ENCODE measurements around the gene ZNF30.
"Not testable (repeated sequence)": the region's sequence is repeated elsewhere in the genome, so short reads cannot be mapped to it uniquely, and the experiment has no call there.

ZNF30 gene

DNA sequence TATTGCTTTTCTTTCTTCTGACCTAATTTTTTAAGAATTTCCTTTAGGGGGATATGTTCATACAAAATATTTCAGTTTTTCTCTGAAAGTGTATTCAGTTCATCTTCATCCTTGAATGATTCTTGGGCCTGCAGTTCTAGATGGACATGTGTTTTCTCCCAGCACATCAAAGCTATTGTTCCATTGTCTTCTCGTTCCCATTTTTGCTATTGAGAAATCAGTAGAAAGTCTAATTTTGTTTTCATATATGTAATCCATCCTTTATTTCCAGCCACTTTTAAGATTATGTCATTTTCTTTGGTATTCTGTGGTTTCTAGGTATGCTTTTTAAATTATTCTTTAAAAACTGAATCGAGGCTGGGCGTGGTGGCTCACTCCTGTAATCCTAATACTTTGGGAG is 57.6 kb downstream of the ZNF30 start:
- TF ChIP-seq, protein P1, sequence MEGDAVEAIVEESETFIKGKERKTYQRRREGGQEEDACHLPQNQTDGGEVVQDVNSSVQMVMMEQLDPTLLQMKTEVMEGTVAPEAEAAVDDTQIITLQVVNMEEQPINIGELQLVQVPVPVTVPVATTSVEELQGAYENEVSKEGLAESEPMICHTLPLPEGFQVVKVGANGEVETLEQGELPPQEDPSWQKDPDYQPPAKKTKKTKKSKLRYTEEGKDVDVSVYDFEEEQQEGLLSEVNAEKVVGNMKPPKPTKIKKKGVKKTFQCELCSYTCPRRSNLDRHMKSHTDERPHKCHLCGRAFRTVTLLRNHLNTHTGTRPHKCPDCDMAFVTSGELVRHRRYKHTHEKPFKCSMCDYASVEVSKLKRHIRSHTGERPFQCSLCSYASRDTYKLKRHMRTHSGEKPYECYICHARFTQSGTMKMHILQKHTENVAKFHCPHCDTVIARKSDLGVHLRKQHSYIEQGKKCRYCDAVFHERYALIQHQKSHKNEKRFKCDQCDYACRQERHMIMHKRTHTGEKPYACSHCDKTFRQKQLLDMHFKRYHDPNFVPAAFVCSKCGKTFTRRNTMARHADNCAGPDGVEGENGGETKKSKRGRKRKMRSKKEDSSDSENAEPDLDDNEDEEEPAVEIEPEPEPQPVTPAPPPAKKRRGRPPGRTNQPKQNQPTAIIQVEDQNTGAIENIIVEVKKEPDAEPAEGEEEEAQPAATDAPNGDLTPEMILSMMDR (IDR thresholded peaks at IDR 0.05; ENCODE audit: control extremely low read depth, extremely low read depth, low read depth, missing control alignments), result no peak
- CTCF ChIA-PET, result interaction anchor here (0.7 to 4.4 kb wide), 2 partner anchors 11 to 60 kb away, joined by 3 to 19 read pairs; no protein-coding TSS in a partner anchor
- DNase-seq (ENCODE audit: extremely low spot score), result no peak
- POLR2A ChIA-PET, result no interaction called here

DNA sequence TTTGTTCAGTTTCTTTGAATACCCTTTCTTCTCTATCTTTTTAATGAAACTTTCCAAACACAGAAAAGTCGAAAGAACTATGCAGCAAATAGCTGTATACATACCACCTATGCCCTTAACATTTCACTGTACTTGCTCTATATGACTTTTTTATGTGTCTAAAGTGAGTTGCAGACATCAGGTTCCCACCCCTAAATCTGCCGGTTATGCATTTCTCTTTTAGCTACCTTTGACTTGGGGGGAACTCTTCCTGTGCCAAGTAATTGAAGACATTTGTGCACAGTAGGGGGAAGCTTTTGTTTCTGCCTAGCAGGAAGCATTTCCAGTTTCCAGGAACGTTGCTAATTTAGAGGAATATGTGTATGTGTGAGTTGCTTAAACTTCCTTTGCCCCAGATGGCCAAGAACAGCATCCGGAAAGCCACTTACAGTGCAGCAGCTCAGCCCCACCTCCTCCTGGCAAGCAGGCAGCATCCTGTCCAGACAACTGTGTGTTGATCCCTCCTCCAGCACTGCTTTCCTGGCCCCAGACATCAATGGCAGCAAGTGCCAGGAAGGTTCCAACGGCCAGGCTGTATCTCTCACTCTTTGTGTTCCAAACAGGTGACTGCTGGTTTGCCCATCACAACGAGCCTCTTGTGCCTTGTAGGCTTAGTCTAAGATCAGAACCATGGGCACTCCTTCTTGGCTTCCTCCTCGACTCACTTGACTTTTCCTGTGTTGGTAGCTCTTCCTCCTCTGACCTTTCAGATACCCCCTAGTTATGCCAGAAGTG is 58.7 kb downstream of the ZNF30 start:
- ChIA-PET CTCF (interaction anchor here (0.8 to 4.4 kb wide), 2 partner anchors 12 to 346 kb away, joined by 3 to 19 read pairs; no protein-coding TSS in a partner anchor), POLR2A (no interaction called here)
- TF ChIP-seq, protein P1 (IDR thresholded peaks at IDR 0.05; ENCODE audit: control extremely low read depth, extremely low read depth, low read depth, missing control alignments), result no peak
- no peak for DNase-seq (ENCODE audit: extremely low spot score)

DNA sequence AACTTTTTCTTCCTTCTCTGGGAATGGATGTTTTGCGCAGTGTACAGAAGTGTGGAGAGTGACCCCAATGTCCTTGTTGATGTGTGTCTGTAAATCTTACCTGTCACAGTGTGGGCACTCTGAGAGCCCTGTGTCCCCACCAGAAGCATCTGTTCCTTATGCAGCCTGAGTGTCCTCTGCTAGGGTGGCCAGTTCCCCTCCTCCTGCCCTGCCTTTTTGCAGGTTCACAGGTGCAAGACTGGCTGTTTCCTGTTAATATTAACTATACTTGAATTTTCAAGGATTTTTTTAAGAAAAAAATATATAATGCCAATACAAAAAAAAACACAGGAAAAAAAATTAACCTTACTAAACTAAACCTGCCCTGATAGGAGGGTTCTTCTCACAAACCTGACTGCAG is 61.4 kb downstream of the ZNF30 start:
- TF ChIP-seq, protein P1 (IDR thresholded peaks at IDR 0.05; ENCODE audit: control extremely low read depth, extremely low read depth, low read depth, missing control alignments), result no peak
- no peak for DNase-seq (ENCODE audit: extremely low spot score)
- CTCF ChIA-PET, result interaction anchor here (1.3 to 4.4 kb wide), 3 partner anchors 8 to 57 kb away, joined by 3 to 19 read pairs (median 4); no protein-coding TSS in a partner anchor
- POLR2A ChIA-PET, result no interaction called here

DNA sequence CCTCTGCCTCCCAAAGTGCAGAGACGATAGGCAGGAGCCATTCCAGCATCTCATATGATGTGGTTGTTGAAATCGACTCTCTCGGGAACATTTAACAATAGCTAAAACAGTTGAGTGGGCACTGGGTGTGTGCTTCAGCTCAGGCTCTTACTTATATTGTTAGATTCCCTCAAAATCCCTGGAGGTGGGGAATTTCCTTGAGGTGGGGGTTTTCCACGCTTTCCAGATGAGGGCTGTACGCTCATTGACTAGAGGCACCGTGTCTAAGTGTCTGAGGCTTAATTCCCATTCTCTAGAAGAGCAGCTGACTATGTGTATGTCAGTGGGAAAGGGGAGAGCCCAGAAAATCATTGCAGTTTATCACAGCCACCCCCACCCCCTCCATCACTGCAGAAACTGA is 62.6 kb downstream of the ZNF30 start:
- CTCF ChIA-PET, result interaction anchor here (1.0 to 1.6 kb wide), 5 partner anchors 9 to 55 kb away, joined by 3 to 5 read pairs (median 4); no protein-coding TSS in a partner anchor
- TF ChIP-seq, protein P1 (IDR thresholded peaks at IDR 0.05; ENCODE audit: control extremely low read depth, extremely low read depth, low read depth, missing control alignments), result no peak
- DNase-seq (ENCODE audit: extremely low spot score), result no peak
- POLR2A ChIA-PET, result interaction anchor here (0.5 to 1.6 kb wide), 5 partner anchors 8 to 185 kb away, joined by 3 to 6 read pairs (median 5); partner anchors contain the start of gene GRAMD1A

DNA sequence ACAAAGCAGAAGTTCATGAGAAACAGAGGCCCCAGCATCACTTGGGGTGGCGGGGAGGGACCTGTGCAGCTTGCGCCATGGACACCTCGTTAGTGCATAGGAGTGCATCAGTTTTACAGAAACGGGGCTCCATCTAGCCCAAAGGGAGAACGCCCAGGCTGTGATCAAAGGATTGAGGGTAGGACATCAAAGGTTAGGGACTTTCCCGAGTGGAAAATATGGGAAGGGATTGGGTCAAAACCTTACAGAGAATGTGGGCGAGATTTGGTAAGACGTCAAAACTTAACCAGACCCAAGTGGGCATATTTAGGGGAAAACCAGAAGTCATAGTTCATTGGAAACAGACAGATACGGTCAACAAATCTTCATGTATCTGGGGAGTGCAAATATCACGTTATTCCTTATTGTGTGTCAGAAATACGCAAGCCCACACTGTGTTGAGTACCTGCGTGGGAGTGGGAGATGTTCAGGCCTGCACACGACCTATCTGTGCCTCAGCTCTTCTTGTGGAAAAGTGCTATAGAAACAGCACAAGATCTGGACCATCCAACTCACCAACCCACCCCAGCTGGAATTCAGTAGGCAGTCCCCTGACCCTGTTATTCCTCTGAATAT is 64.0 kb downstream of the ZNF30 start:
- no peak for DNase-seq (ENCODE audit: extremely low spot score)
- ChIA-PET CTCF (interaction anchor here (1.1 to 1.3 kb wide), 2 partner anchors 17 kb away, joined by 3 to 4 read pairs; no protein-coding TSS in a partner anchor), POLR2A (interaction anchor here (1.6 kb wide), 1 partner anchor 9 kb away, joined by 5 read pairs; the partner anchor contains the start of gene GRAMD1A)
- TF ChIP-seq, protein P1 (IDR thresholded peaks at IDR 0.05; ENCODE audit: control extremely low read depth, extremely low read depth, low read depth, missing control alignments), result no peak

DNA sequence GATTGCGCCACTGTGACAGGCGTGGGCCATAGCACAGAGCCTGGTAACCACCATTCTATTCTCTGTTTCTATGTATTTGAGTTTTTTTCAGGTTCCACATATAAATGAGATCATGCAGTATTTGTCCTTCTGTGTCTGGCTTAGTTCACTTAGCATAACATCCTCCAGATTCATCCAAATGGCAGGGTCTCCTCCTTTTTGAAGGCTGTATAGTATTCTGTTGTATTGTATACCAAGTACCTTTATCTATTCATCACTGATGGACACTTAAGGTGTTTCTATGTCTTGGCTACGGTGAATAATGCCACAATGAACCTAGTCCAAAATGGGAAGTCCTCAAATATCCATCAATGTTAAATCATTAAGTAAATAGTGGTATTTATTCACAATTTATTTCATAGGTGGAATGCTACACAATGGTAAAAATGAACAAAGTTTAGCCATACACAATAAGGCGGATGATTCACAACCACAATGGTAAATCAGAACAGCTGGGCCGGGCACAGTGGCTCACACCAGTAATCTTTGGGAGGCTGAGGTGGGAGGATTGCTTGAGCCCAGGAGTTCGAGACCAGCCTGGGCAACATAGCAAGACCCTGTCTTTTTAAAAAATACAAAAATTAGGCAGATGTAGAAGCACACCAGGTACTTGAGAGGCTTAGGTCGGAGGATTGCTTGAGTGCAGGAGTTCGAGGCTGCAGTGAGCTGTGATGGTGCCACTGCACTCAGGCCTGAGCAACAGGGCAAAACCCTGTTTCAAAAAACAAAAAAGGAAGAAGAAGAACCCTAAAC is 65.0 kb downstream of the ZNF30 start:
- ChIA-PET POLR2A (no interaction called here), CTCF (interaction anchor here (0.7 to 1.1 kb wide), 2 partner anchors 18 to 20 kb away, joined by 3 read pairs; no protein-coding TSS in a partner anchor)
- DNase-seq (ENCODE audit: extremely low spot score), result no peak
- TF ChIP-seq, protein P1 (IDR thresholded peaks at IDR 0.05; ENCODE audit: control extremely low read depth, extremely low read depth, low read depth, missing control alignments), result no peak

DNA sequence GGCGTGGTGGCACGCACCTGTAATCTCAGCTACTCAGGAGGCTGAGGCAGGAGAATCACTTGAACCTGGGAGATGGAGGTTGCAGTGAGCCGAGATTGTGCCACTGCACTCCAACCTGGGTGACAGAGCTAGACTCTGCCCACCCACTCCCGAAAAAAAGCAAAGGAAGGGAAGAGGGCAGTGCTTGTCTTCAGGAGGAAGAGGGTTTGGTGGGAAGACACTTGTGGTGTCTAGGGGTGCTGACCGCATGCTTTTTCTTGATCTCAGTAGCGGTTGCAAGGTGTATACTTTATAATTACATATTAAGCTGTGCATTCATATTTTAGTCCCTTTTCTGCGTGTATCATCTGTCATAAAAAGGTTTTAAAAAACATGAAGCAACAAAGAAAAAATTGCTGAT is 65.9 kb downstream of the ZNF30 start:
- POLR2A ChIA-PET, result not testable (repeated sequence)
- CTCF ChIA-PET, result interaction anchor here (0.7 kb wide), 1 partner anchor 19 kb away, joined by 3 read pairs; no protein-coding TSS in a partner anchor

More for the DNA sequence above, 65.9 kb downstream of the ZNF30 start:
- not testable (repeated sequence) for DNase-seq (ENCODE audit: extremely low spot score)
